ENCODE data around the gene BRD3OS. TPM values are rescaled to one million over a fixed set of nuclear protein-coding genes. Genes with fewer than 3 reads are reported as not detected.

Gene BRD3OS
- total and polyA plus RNA-seq, 2 of the 13 experiments (the other 11 are each of a cell fraction or from before 2014, with no cell fraction given): 4.9 to 5.7 TPM

GRCh38 chr9:133991214-133991921, 33.9 kb upstream of the BRD3OS start (continued):
- peak; percentile 51 for TF ChIP-seq UBTF (CRISPR knock-in tag; IDR thresholded peaks at IDR 0.05)
- TF ChIP-seq ERF (CRISPR knock-in tag; IDR thresholded peaks at IDR 0.05): no peak; the same call in 1 of the 2 replicates
- TF ChIP-seq NRL (CRISPR knock-in tag; IDR thresholded peaks at IDR 0.05; ENCODE audit: borderline replicate concordance): no peak
- TF ChIP-seq ZMYM4 (CRISPR knock-in tag; IDR thresholded peaks at IDR 0.05): 0 out of 2 replicates have a peak, but pooled peaks have one; percentile 7
- no peak for TF ChIP-seq SIX4 (CRISPR knock-in tag; IDR thresholded peaks at IDR 0.05)
- no peak for TF ChIP-seq U2AF2 (IDR thresholded peaks at IDR 0.05; ENCODE audit: low read depth, low read length)
- TF ChIP-seq RAD21 (CRISPR knock-in tag; IDR thresholded peaks at IDR 0.05): no peak
- TF ChIP-seq SAFB2 (CRISPR knock-in tag; IDR thresholded peaks at IDR 0.05; ENCODE audit: borderline replicate concordance, low read depth): no peak
- peak; percentile 17; the same call in 1 of the 2 replicates for TF ChIP-seq ZMAT3 (CRISPR knock-in tag; conservative IDR thresholded peaks at IDR 0.05)
- peak; percentile 7; the same call in 1 of the 2 replicates for TF ChIP-seq ZNF574 (CRISPR knock-in tag; IDR thresholded peaks at IDR 0.05)
- peak; percentile 29; the same call in 1 of the 2 replicates for TF ChIP-seq ZC3H13 (CRISPR knock-in tag; IDR thresholded peaks at IDR 0.05)
- TF ChIP-seq ZFY (CRISPR knock-in tag; IDR thresholded peaks at IDR 0.05): peak; percentile 10; the same call in 1 of the 2 replicates
- TF ChIP-seq SMAD1 (CRISPR knock-in tag; IDR thresholded peaks at IDR 0.05; ENCODE audit: borderline replicate concordance, low read depth): 0 out of 2 replicates have a peak, but pooled peaks have one; percentile 21
- 0 out of 2 replicates have a peak, but pooled peaks have one; percentile 3 for TF ChIP-seq CBFB (CRISPR knock-in tag; IDR thresholded peaks at IDR 0.05)
- TF ChIP-seq USF2 (IDR thresholded peaks at IDR 0.05; ENCODE audit: low read depth, low read length): no peak
- no peak for TF ChIP-seq USF2 (CRISPR knock-in tag; IDR thresholded peaks at IDR 0.05; ENCODE audit: borderline replicate concordance)
- no peak for TF ChIP-seq BRCA1 (CRISPR knock-in tag; IDR thresholded peaks at IDR 0.05)
- no peak for TF ChIP-seq ZNF10 (CRISPR knock-in tag; IDR thresholded peaks at IDR 0.05; ENCODE audit: borderline replicate concordance, low read depth)
- 0 out of 2 replicates have a peak, but pooled peaks have one; percentile 53 for TF ChIP-seq ZNF343 (CRISPR knock-in tag; IDR thresholded peaks at IDR 0.05)
- TF ChIP-seq ZNF547 (CRISPR knock-in tag; IDR thresholded peaks at IDR 0.05): 0 out of 2 replicates have a peak, but pooled peaks have one; percentile 29
- TF ChIP-seq ZNF333 (CRISPR knock-in tag; IDR thresholded peaks at IDR 0.05; ENCODE audit: borderline replicate concordance): 0 out of 2 replicates have a peak, but pooled peaks have one; percentile 40
